ENCODE data around the gene VLDLR. TPM values are rescaled to one million over a fixed set of nuclear protein-coding genes. Genes with fewer than 3 reads are reported as not detected.

Gene VLDLR
- total RNA-seq, 1 experiment from 2014 or later: 2.1 TPM

- Histone ChIP-seq H3K4me1 (ENCODE audit: control insufficient read depth, insufficient read depth, low read length) (no peaks in the 10 kb centered on the region), H3K4me3 (ENCODE audit: low read depth in 2 of 2, low read length in 2 of 2) (no peak overlapping the region), H3K27ac (ENCODE audit: low read length) (no peak overlapping the region), H3K9me3 (ENCODE audit: control insufficient read depth, insufficient read depth, low read depth, low read length) (no peaks in the 10 kb centered on the region), H3K36me3 (ENCODE audit: control insufficient read depth, insufficient read depth, low read length) (no peaks in the 10 kb centered on the region), H3K27me3 (ENCODE audit: control insufficient read depth, insufficient read depth, low read length) (no peaks in the 10 kb centered on the region)
- DNase-seq (ENCODE audit: low read depth, low spot score) (no peak), ATAC-seq (no peak)
- ChIA-PET CTCF (no interaction called here), POLR2A (no interaction called here)
- intact Hi-C loops (cut with micrococcal nuclease; ENCODE audit: unreplicated experiment): loop anchor here (5.0 kb wide), 1 partner anchor 119 kb away; no protein-coding TSS in a partner anchor
- BruUV-seq (replicated peaks): no TSS peak
- in situ Hi-C loops (cut with HindIII; ENCODE audit: low pct_unique_long_range_greater_than_20kb, low sequenced_read_pairs): no loop called here
- TF ChIP-seq SIN3A (IDR thresholded peaks at IDR 0.05; ENCODE audit: borderline replicate concordance, insufficient read depth, low read depth, low read length) (no peak), REST (IDR thresholded peaks at IDR 0.05; ENCODE audit: insufficient read depth in 1 of 2, low read depth in 2 of 2, low read length in 1 of 2) (no peak), TCF7L2 (IDR thresholded peaks at IDR 0.05; ENCODE audit: low read depth, low read length) (no peak), POLR2AphosphoS5 (IDR thresholded peaks at IDR 0.05; ENCODE audit: low read depth, low read length) (no peak), CTCF (IDR thresholded peaks at IDR 0.05) (no peak)
Observed at GRCh38 chr9:2663461-2664173, 42.0 kb downstream of the VLDLR start.

GRCh38 chr9:2664174-2665065, 42.8 kb downstream of the VLDLR start:
- Histone ChIP-seq H3K4me1 (ENCODE audit: control insufficient read depth, insufficient read depth, low read length) (no peaks in the 10 kb centered on the region), H3K36me3 (ENCODE audit: control insufficient read depth, insufficient read depth, low read length) (no peaks in the 10 kb centered on the region), H3K27ac (ENCODE audit: low read length) (no peak overlapping the region), H3K9me3 (ENCODE audit: control insufficient read depth, insufficient read depth, low read depth, low read length) (no peaks in the 10 kb centered on the region), H3K4me3 (ENCODE audit: low read depth in 2 of 2, low read length in 2 of 2) (no peak overlapping the region), H3K27me3 (ENCODE audit: control insufficient read depth, insufficient read depth, low read length) (no peaks in the 10 kb centered on the region)
- BruUV-seq (replicated peaks): no TSS peak
- TF ChIP-seq SIN3A (IDR thresholded peaks at IDR 0.05; ENCODE audit: borderline replicate concordance, insufficient read depth, low read depth, low read length) (no peak), REST (IDR thresholded peaks at IDR 0.05; ENCODE audit: insufficient read depth in 1 of 2, low read depth in 2 of 2, low read length in 1 of 2) (no peak), POLR2AphosphoS5 (IDR thresholded peaks at IDR 0.05; ENCODE audit: low read depth, low read length) (no peak), CTCF (IDR thresholded peaks at IDR 0.05) (no peak), TCF7L2 (IDR thresholded peaks at IDR 0.05; ENCODE audit: low read depth, low read length) (no peak)
- no peak for DNase-seq (ENCODE audit: low read depth, low spot score)
- ATAC-seq: no peak
- intact Hi-C loops (cut with micrococcal nuclease; ENCODE audit: unreplicated experiment): loop anchor here (5.0 kb wide), 1 partner anchor 118 kb away; no protein-coding TSS in a partner anchor
- ChIA-PET POLR2A (no interaction called here), CTCF (no interaction called here)
- in situ Hi-C loops (cut with HindIII; ENCODE audit: low pct_unique_long_range_greater_than_20kb, low sequenced_read_pairs): no loop called here
